Right hindlimb (tissue), 1 donor: ENCODE data around the gene ZMYM4.
A peak's percentile ranks its signal among the peaks of the same experiment; 100 is the strongest.
"Not testable (repeated sequence)": the region's sequence is repeated elsewhere in the genome, so short reads cannot be mapped to it uniquely, and the experiment has no call there.

ENCODE experiments used
- DNase-seq: peaks from one replicate; pipeline ENCODE4 v3.0.0-alpha.2; 2018

The ZMYM4 gene

GRCh38 chr1:35331618-35332017 is 63.1 kb downstream of the ZMYM4 start:
- DNase-seq = not testable (repeated sequence)

- no peak for DNase-seq
Observed at GRCh38 chr1:35334485-35334884, 66.0 kb downstream of the ZMYM4 start.

- no peak for DNase-seq
Observed at GRCh38 chr1:35340519-35340918, 72.0 kb downstream of the ZMYM4 start.

GRCh38 chr1:35345439-35345981 is 77.0 kb downstream of the ZMYM4 start:
- no peak for DNase-seq

- DNase-seq = no peak
Observed at GRCh38 chr1:35350872-35351271, 82.4 kb downstream of the ZMYM4 start.

- no peak for DNase-seq
Observed at GRCh38 chr1:35359995-35360394, 91.5 kb downstream of the ZMYM4 start.

GRCh38 chr1:35361638-35362037 is 93.1 kb downstream of the ZMYM4 start:
- DNase-seq = no peak

- DNase-seq = no peak
Observed at GRCh38 chr1:35364741-35365140, 96.2 kb downstream of the ZMYM4 start.

GRCh38 chr1:35367914-35368313 is 99.4 kb downstream of the ZMYM4 start:
- DNase-seq = no peak

- DNase-seq = peak; percentile 83
Observed at GRCh38 chr1:35369922-35370671, 101.6 kb downstream of the ZMYM4 start.

- DNase-seq = no peak
Observed at GRCh38 chr1:35371506-35371905, 103.0 kb downstream of the ZMYM4 start.

GRCh38 chr1:35377555-35377954 is 109.0 kb downstream of the ZMYM4 start:
- no peak for DNase-seq

- no peak for DNase-seq
Observed at GRCh38 chr1:35379317-35380000, 111.0 kb downstream of the ZMYM4 start.

- not testable (repeated sequence) for DNase-seq
Observed at GRCh38 chr1:35380111-35380510, 111.6 kb downstream of the ZMYM4 start.

- DNase-seq = no peak
Observed at GRCh38 chr1:35382107-35382506, 113.6 kb downstream of the ZMYM4 start.

GRCh38 chr1:35386290-35386689 is 117.8 kb downstream of the ZMYM4 start:
- no peak for DNase-seq

GRCh38 chr1:35386959-35387358 is 118.5 kb downstream of the ZMYM4 start:
- no peak for DNase-seq

- no peak for DNase-seq
Observed at GRCh38 chr1:35390600-35391494, 122.3 kb downstream of the ZMYM4 start.

- DNase-seq = no peak
Observed at GRCh38 chr1:35394386-35394785, 125.9 kb downstream of the ZMYM4 start.

- DNase-seq = no peak
Observed at GRCh38 chr1:35398739-35399138, 130.2 kb downstream of the ZMYM4 start.

GRCh38 chr1:35401049-35401448 is 132.5 kb downstream of the ZMYM4 start:
- DNase-seq = no peak

- no peak for DNase-seq
Observed at GRCh38 chr1:35406103-35406502, 137.6 kb downstream of the ZMYM4 start.

GRCh38 chr1:35407743-35408142 is 139.2 kb downstream of the ZMYM4 start:
- no peak for DNase-seq
